ENCODE measurements around the gene S100A6.

- TF ChIP-seq, protein P1, sequence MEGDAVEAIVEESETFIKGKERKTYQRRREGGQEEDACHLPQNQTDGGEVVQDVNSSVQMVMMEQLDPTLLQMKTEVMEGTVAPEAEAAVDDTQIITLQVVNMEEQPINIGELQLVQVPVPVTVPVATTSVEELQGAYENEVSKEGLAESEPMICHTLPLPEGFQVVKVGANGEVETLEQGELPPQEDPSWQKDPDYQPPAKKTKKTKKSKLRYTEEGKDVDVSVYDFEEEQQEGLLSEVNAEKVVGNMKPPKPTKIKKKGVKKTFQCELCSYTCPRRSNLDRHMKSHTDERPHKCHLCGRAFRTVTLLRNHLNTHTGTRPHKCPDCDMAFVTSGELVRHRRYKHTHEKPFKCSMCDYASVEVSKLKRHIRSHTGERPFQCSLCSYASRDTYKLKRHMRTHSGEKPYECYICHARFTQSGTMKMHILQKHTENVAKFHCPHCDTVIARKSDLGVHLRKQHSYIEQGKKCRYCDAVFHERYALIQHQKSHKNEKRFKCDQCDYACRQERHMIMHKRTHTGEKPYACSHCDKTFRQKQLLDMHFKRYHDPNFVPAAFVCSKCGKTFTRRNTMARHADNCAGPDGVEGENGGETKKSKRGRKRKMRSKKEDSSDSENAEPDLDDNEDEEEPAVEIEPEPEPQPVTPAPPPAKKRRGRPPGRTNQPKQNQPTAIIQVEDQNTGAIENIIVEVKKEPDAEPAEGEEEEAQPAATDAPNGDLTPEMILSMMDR (IDR thresholded peaks at IDR 0.05) = no peak
- TF ChIP-seq POLR2A (IDR thresholded peaks at IDR 0.05) (no peak), POLR2AphosphoS5 (IDR thresholded peaks at IDR 0.05) (no peak), EP300 (IDR thresholded peaks at IDR 0.05) (no peak)
Observed at GRCh38 chr1:153519242-153519641, 16.5 kb downstream of the S100A6 start.

Measured in suprapubic skin (tissue), 4 donors.